ENCODE measurements around the gene FAM149A. TPM values are rescaled to one million over a fixed set of nuclear protein-coding genes. Genes with fewer than 3 reads are reported as not detected.

The FAM149A gene
- total RNA-seq, 1 experiment from 2014 or later = 14.6 TPM

GRCh38 chr4:186192066-186192612, 87.6 kb downstream of the FAM149A start:
- peak overlapping the region; percentile 87 for H3K4me3 Mint-ChIP-seq
- peak overlapping the region; percentile 91 for H3K27ac Mint-ChIP-seq
- CTCF ChIA-PET = interaction anchor here (0.7 to 2.4 kb wide), 7 partner anchors 10 to 1172 kb away, joined by 3 to 7 read pairs (median 4); partner anchors contain the start of gene TLR3
- no peaks in the 10 kb centered on the region; the same call in 1 of the 2 replicates for H3K27me3 Mint-ChIP-seq (ENCODE audit: low read depth)
- peak; percentile 43 for DNase-seq (ENCODE audit: low spot score)
- peak; percentile 56 for ATAC-seq
- H3K4me1 Mint-ChIP-seq = peaks cover 34% of the 10 kb centered on the region
- H3K36me3 Mint-ChIP-seq = no peaks in the 10 kb centered on the region
- TF ChIP-seq OVOL2 (CRISPR knock-in tag; IDR thresholded peaks at IDR 0.05; ENCODE audit: borderline replicate concordance) (no peak), ATF1 (CRISPR knock-in tag; IDR thresholded peaks at IDR 0.05) (no peak), CREM (CRISPR knock-in tag; IDR thresholded peaks at IDR 0.05) (no peak), SP1 (CRISPR knock-in tag; conservative IDR thresholded peaks at IDR 0.05) (0 out of 2 replicates have a peak, but pooled peaks have one; percentile 15), ETV6 (CRISPR knock-in tag; IDR thresholded peaks at IDR 0.05) (0 out of 2 replicates have a peak, but pooled peaks have one; percentile 27), ATF3 (CRISPR knock-in tag; conservative IDR thresholded peaks at IDR 0.05) (no peak), ZNF121 (CRISPR knock-in tag; IDR thresholded peaks at IDR 0.05) (peak; percentile 74; the same call in 1 of the 2 replicates), ZNF396 (CRISPR knock-in tag; IDR thresholded peaks at IDR 0.05; ENCODE audit: borderline replicate concordance) (no peak), ZBTB43 (CRISPR knock-in tag; IDR thresholded peaks at IDR 0.05) (0 out of 2 replicates have a peak, but pooled peaks have one; percentile 14), MAX (CRISPR knock-in tag; IDR thresholded peaks at IDR 0.05) (peak; percentile 19; the same call in 1 of the 2 replicates), NFE2L1 (CRISPR knock-in tag; IDR thresholded peaks at IDR 0.05) (peak; percentile 55; the same call in 1 of the 2 replicates), ZNF138 (CRISPR knock-in tag; conservative IDR thresholded peaks at IDR 0.05) (no peak), E2F4 (CRISPR knock-in tag; IDR thresholded peaks at IDR 0.05; ENCODE audit: borderline replicate concordance, low read depth) (0 out of 2 replicates have a peak, but pooled peaks have one; percentile 31), FOXP4 (CRISPR knock-in tag; IDR thresholded peaks at IDR 0.05) (0 out of 2 replicates have a peak, but pooled peaks have one; percentile 8)
- H3K9me3 Mint-ChIP-seq = peaks cover 3% of the 10 kb centered on the region; the same call in 1 of the 2 replicates
- POLR2A ChIA-PET = no interaction called here

- Mint-ChIP-seq H3K9me3 (no peaks in the 10 kb centered on the region), H3K4me1 (peaks cover 34% of the 10 kb centered on the region), H3K27ac (no peak overlapping the region), H3K27me3 (ENCODE audit: low read depth) (no peaks in the 10 kb centered on the region; the same call in 1 of the 2 replicates), H3K36me3 (no peaks in the 10 kb centered on the region), H3K4me3 (no peak overlapping the region)
- TF ChIP-seq SMAD3 (CRISPR knock-in tag; IDR thresholded peaks at IDR 0.05; ENCODE audit: borderline replicate concordance) (no peak), ZNF121 (CRISPR knock-in tag; IDR thresholded peaks at IDR 0.05) (no peak), ZNF423 (CRISPR knock-in tag; IDR thresholded peaks at IDR 0.05) (no peak), CREB1 (CRISPR knock-in tag; IDR thresholded peaks at IDR 0.05) (no peak), ZMAT4 (CRISPR knock-in tag; IDR thresholded peaks at IDR 0.05) (no peak), PRRX2 (CRISPR knock-in tag; IDR thresholded peaks at IDR 0.05) (no peak), ATF6 (CRISPR knock-in tag; IDR thresholded peaks at IDR 0.05) (no peak), GTF2I (CRISPR knock-in tag; conservative IDR thresholded peaks at IDR 0.05) (no peak)
- ChIA-PET CTCF (no interaction called here), POLR2A (no interaction called here)
- ATAC-seq = no peak
- DNase-seq (ENCODE audit: low spot score) = no peak
Observed at GRCh38 chr4:186193851-186194250, 89.3 kb downstream of the FAM149A start.

Measured in WTC11 (cell line).